ENCODE results near the gene DHDDS. TPM values are rescaled to one million over a fixed set of nuclear protein-coding genes. Genes with fewer than 3 reads are reported as not detected.
"Not testable (repeated sequence)": the region's sequence is repeated elsewhere in the genome, so short reads cannot be mapped to it uniquely, and the experiment has no call there.

DHDDS gene
- total RNA-seq: 25.9 TPM

GRCh38 chr1:26431979-26432695 lies at the start of gene DHDDS:
Gene DHDDS (plus strand): TSS chr1:26432321. CDS start chr1:26432946, 625 bp downstream.
- peak; percentile 98 for ATAC-seq
- DNase-seq (ENCODE audit: low spot score): peak; percentile 99

- DNase-seq (ENCODE audit: low spot score): no peak
- no peak for ATAC-seq
Observed at GRCh38 chr1:26384076-26384475, 48.0 kb upstream of the DHDDS start.

DNA sequence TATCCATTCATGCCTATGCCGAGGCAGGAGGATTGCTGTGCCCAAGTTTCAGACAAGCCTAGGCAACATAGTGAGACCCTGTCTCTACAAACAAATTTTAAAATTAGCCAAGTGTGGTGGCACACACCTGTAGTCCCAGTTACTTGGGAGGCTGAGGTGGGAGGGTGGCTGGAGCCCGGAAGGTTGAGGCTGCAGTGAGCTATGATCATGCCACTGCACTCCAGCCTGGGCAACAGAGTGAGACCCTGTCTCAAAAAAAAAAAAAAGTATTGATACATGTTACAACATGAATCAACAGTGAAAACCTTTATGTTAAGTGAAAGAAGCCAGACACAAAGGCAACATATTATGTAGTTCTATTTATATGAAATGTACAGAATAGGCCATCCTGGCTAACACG lies 47.1 kb upstream of the DHDDS start:
- not testable (repeated sequence) for ATAC-seq

DNA sequence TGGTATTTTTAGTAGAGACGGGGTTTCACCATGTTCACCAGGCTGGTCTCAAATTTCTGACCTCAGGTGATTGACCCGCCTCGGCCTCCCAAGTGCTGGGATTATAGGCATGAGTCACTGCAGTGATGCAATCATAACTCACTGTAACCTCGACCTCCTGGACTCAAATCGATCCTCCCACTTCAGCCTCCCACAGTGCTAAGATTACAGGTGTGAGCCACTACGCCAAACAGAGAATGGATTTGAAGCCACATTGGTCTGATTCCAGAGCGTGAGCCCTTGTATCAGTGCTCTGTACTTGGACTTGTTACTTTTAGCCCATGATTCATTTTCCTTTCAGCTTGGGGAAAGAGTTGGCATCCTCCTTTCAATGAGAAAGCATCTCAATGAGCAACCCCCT lies 44.7 kb upstream of the DHDDS start:
- ATAC-seq (no peak), DNase-seq (ENCODE audit: low spot score) (no peak)

More for the DNA sequence above, 47.1 kb upstream of the DHDDS start:
- DNase-seq (ENCODE audit: low spot score): not testable (repeated sequence)

GRCh38 chr1:26388791-26389445 lies 43.2 kb upstream of the DHDDS start:
- ATAC-seq: no peak
- no peak for DNase-seq (ENCODE audit: low spot score)

DNA sequence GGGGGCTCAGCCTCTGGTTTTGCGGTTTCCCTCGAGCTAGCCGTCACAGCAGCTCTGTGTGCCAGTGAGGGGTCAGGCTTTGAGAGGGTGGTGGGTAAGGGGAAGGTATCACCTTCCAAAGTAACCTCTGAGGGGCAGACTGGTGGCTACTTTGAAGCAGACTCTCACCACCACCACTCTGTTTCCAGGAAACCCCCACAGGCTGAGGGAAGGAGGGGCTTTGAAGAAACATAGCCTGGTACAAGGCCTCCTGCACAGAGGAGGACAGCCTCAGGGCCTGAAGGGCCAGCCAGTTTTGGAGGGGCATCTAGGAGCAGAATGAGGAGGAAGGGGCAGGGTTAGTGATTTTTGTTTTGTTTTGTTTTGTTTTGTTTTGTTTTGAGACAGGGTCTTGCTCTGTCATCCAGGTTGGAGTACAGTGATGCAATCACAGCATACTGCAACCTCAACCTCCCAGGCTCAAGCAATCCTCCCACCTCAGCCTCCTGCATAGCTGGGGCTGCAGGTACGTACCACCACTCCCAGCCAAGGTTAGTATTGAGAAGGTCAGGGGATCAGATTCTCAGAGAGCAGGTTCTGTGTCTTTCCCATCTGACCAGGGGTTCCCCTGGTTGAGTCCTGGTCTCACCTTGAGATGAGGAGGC lies 42.4 kb upstream of the DHDDS start:
- no peak for ATAC-seq

DNA sequence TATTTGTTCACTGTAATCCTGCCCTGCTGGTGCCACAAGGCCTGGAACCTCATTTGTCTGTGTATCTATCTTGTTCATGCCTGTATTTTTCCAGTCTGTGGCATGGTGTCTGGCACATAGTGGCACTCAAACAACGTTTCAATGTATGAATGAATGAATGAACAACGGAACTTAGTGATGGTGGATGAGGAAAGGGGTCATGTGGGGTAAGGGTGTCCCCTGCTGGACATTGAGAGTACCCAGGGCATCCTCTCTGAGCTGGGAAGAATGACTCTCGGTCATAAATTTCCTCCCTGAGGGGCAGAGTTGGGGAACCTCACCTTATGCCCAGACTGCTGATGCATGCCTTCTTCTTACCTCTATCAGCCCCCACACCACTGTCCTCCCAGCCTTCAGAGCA lies 40.7 kb upstream of the DHDDS start:
- DNase-seq (ENCODE audit: low spot score) (no peak), ATAC-seq (no peak)

More for the DNA sequence above, 42.4 kb upstream of the DHDDS start:
- DNase-seq (ENCODE audit: low spot score): no peak

- no peak for DNase-seq (ENCODE audit: low spot score)
- ATAC-seq: no peak
Observed at GRCh38 chr1:26395754-26396153, 36.4 kb upstream of the DHDDS start.

DNA sequence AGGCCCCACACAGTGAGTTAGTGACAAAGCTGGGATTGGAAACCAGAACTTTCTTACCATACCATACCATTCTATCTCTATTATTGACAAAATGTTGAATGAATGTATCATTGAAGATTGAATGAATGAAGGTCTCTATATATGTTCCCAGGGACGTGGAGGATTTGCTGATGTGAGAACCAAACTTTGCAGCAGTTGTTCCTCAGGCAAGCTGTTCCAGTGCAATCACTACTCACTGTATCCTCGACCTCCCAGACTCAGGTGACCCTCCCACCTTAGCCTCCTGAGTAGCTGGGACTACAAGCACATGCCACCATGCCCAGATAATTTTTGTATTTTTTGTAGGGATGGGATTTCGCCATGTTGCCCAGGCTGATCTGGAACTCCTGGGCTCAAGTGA lies 33.1 kb upstream of the DHDDS start:
- no peak for DNase-seq (ENCODE audit: low spot score)
- ATAC-seq: no peak

- DNase-seq (ENCODE audit: low spot score) (no peak), ATAC-seq (no peak)
Observed at GRCh38 chr1:26401891-26402290, 30.2 kb upstream of the DHDDS start.

DNA sequence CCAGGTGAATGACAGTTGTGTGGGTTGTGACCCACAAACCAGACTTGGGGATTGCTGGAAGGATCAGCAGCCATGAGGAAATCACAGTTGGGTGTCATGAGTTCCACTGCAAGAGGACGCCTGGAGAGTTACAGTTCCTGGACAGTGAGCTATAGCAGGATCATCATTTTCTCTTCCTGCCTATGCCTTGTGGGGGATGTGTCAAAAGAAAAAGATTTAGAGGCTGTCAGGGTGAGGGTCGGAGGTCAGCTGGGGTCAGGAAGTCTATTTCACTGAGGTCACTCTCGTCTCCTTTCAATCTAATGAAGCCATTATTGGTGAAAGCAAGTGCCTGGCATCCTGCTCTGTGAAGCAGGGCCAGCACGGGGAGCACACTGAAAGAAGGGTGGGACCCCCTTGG lies 28.5 kb upstream of the DHDDS start:
- DNase-seq (ENCODE audit: low spot score): no peak
- ATAC-seq: no peak

DNA sequence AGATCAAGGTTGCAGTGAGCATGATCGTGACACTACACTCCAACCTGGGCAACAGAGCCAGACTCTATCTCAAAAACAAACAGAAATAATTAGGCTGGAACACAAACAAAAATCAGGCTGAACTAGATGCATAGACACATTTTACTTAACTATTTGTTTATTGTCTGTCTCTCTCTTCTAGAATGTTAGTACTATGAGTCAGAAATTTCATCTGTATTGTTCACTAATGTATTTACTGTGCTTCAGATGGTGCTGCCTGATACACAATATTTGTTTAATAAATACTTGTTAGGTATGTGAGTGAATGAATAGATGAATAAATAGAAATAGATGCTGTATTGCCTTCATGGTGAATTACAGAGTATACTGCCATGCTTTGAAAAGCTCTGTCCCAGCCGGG lies 27.5 kb upstream of the DHDDS start:
- DNase-seq (ENCODE audit: low spot score) (no peak), ATAC-seq (no peak)

- no peak for ATAC-seq
- DNase-seq (ENCODE audit: low spot score): no peak
Observed at GRCh38 chr1:26405281-26405915, 26.7 kb upstream of the DHDDS start.

GRCh38 chr1:26408604-26409003 lies 23.5 kb upstream of the DHDDS start:
- peak; percentile 95 for ATAC-seq
- peak; percentile 62 for DNase-seq (ENCODE audit: low spot score)

DNA sequence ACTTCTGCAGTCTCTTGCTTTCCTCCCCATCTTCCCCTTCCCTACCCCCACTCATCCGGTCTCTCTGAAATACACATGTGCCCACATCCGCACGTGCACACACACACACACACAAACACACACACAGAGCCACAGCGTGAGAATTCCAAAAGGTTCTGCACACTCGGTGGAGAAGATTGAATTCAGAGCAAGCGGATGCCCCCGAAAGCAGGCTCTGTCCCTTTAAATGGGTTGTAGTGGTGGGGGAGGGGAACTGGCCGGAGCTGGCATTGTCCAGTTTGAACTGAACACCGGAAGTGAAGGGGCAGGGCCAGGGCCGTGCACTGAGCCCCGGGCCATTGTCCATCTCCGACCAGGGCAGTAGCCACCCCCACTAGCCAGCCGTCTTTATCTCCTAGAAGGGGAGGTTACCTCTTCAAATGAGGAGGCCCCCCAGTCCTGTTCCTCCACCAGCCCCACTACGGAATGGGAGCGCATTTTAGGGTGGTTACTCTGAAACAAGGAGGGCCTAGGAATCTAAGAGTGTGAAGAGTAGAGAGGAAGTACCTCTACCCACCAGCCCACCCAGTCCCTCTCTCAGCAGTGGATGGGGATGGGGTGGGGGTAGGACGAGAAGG lies 22.8 kb upstream of the DHDDS start:
- DNase-seq (ENCODE audit: low spot score) (no peak), ATAC-seq (no peak)

DNA sequence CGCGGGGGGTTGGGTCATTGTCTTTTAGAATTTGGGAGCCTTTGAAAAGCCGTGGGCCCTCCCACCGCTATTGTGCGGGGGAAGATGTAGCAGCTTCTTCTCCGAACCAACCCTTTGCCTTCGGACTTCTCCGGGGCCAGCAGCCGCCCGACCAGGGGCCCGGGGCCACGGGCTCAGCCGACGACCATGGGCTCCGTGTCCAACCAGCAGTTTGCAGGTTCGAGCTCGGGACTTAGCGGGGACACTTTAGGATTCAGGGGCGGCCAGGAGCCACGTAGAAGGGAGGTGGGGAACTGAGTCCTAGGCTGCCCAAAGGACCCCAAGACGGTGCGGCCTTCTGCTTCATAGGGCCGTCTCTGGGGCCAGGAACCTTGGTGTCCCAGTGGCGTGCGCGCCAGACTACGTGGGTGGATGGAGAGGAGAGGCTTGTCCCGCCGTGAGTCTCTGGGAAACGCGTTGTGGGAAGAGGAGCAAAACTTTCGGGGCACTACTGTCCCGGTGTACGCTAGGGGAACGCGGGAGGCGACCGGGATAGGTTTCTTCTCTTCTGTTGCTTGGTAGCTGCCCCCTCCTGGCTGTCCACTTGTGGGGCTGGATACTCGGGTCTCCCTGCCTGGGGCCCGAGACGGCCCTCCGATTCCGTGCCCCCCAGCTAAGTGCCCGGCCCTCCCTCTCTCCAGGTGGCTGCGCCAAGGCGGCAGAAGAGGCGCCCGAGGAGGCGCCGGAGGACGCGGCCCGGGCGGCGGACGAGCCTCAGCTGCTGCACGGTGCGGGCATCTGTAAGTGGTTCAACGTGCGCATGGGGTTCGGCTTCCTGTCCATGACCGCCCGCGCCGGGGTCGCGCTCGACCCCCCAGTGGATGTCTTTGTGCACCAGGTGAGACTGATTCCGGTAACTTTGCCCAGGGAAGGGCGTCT lies 21.2 kb upstream of the DHDDS start, which contains the start of gene LIN28A:
Gene LIN28A (plus strand): TSS at position 112 of the 918 bp plus-strand sequence. CDS start 75 bp downstream, at position 187.
- ATAC-seq (no peak), DNase-seq (ENCODE audit: low spot score) (no peak)

GRCh38 chr1:26411624-26412074 lies 20.5 kb upstream of the DHDDS start:
- ATAC-seq (no peak), DNase-seq (ENCODE audit: low spot score) (no peak)

DNA sequence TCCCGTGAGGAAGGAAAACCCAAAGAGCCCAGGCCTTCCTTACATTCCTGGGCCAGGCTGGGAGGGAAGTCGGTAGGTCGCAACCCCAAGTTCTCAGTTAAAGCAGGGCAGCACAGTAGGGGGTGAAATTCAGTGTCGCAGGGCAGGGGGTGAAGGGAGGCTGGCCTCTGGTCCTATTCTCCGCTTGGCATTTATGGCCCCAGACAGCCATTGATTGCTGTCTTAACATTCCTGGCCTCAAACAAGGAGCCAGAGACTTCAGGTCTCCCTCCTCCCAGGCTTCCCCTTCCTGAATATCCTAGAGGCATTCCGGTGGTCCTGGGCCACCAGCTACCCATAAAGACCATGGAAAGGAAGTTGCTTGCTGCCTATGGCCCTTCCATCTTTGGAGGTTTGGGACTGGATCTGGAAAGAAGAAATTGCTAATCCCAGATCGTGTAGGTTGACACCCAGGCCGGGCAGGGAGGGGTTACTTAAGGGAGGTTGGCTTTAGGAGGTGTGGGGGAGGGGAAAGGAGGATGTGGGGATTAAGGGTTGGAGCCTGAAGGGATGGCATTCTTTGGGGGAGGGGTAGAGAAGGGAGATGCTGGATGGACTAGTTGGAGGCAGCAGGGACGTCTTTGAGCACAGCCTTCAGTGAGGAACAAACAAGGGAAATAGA lies 19.8 kb upstream of the DHDDS start:
- DNase-seq (ENCODE audit: low spot score) (no peak), ATAC-seq (no peak)

DNA sequence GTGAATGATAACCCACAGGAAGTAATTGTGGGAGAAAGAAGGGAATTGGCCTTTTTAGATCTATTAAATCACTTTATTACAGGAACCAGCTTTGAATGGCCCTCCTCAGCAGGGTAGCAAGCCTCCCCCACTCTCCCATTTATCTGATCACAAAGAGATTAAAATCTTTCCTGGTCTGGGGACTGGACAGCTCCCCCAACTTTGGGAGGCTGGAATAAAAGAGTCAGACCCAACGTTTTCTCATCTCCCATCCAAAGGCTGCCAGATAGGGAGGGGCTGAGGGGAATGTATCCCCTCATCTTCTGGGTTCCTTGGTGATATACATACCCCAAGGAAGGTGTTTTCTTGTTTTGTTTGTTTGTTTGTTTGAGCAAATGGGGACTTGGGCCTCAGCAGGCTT lies 19.1 kb upstream of the DHDDS start:
- DNase-seq (ENCODE audit: low spot score) (no peak), ATAC-seq (no peak)
